Chondrocyte (in vitro differentiated cells): ENCODE data around the gene PDZD7. TPM values are rescaled to one million over a fixed set of nuclear protein-coding genes. Genes with fewer than 3 reads are reported as not detected.

Experiments used
- DNase-seq: peaks from one replicate; pipeline ENCODE4 v3.0.0; 2021; ENCODE audit warnings: mixed read lengths, low spot score
- H3K27ac Mint-ChIP-seq: one replicate; pipeline ENCODE4 v1.8.0; 2021; ENCODE audit warnings: mild to moderate bottlenecking, moderate library complexity, mixed read lengths; ENCODE audit not compliant: unreplicated experiment
- H3K27me3 Mint-ChIP-seq: 2 replicates; pipeline ENCODE4 v1.8.0; 2021; ENCODE audit warnings: low read depth, mixed read lengths
- H3K36me3 Mint-ChIP-seq: 2 replicates; pipeline ENCODE4 v1.8.0; 2021; ENCODE audit warnings: low read depth, mixed read lengths
- H3K4me1 Mint-ChIP-seq: 2 replicates; pipeline ENCODE4 v1.8.0; 2021; ENCODE audit warnings: low read depth, mild to moderate bottlenecking, mixed read lengths
- H3K4me3 Mint-ChIP-seq: one replicate; pipeline ENCODE4 v1.8.0; 2021; ENCODE audit warnings: mild to moderate bottlenecking, moderate library complexity, mixed read lengths; ENCODE audit not compliant: unreplicated experiment
- H3K9me3 Mint-ChIP-seq: 2 replicates; pipeline ENCODE4 v1.8.0; 2021; ENCODE audit warnings: low read depth, mixed read lengths
- total RNA-seq: library from RNA; stranded (reverse); gene quantifications from 3 replicates; pipeline ENCODE4 v1.2.1, GENCODE V29; 2021
- TF ChIP-seq, protein P1 (sequence below): fragments of 200-600 bp; sonication (generic); IDR thresholded peaks from 2 replicates; pipeline ENCODE4 v1.5.0; 2021; ENCODE audit warnings: antibody characterized with exemption, mild to moderate bottlenecking, moderate library complexity

Gene PDZD7
- total RNA-seq, 1 donor from 2014 or later, result 1.8 TPM

DNA sequence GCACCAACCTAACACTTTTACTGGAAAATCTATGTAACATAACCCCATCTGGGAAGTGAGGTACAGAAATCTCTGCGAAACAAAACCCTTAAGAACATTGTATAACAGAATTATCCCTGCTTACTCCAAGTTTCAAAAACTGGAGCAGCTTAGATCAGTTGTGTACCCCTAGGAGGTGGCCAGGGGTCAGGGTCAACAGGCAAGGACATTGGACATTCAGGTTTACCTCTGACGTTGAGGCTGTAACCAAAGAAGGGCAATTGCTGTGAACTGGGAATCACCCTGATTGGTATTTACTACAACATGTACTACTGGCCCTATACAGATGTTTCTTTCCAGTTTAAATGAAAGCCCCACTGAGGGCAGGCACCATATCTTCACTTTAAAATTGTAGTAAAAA, 13.2 kb upstream of the PDZD7 start:
- peaks cover 26% of the 10 kb centered on the region for H3K4me1 Mint-ChIP-seq
- H3K9me3 Mint-ChIP-seq, result no peaks in the 10 kb centered on the region
- no peak overlapping the region for H3K4me3 Mint-ChIP-seq
- TF ChIP-seq, protein P1, sequence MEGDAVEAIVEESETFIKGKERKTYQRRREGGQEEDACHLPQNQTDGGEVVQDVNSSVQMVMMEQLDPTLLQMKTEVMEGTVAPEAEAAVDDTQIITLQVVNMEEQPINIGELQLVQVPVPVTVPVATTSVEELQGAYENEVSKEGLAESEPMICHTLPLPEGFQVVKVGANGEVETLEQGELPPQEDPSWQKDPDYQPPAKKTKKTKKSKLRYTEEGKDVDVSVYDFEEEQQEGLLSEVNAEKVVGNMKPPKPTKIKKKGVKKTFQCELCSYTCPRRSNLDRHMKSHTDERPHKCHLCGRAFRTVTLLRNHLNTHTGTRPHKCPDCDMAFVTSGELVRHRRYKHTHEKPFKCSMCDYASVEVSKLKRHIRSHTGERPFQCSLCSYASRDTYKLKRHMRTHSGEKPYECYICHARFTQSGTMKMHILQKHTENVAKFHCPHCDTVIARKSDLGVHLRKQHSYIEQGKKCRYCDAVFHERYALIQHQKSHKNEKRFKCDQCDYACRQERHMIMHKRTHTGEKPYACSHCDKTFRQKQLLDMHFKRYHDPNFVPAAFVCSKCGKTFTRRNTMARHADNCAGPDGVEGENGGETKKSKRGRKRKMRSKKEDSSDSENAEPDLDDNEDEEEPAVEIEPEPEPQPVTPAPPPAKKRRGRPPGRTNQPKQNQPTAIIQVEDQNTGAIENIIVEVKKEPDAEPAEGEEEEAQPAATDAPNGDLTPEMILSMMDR, result no peak
- peaks cover 21% of the 10 kb centered on the region for H3K27me3 Mint-ChIP-seq
- no peak overlapping the region for H3K27ac Mint-ChIP-seq
- peaks cover 2% of the 10 kb centered on the region for H3K36me3 Mint-ChIP-seq
- no peak for DNase-seq

DNA sequence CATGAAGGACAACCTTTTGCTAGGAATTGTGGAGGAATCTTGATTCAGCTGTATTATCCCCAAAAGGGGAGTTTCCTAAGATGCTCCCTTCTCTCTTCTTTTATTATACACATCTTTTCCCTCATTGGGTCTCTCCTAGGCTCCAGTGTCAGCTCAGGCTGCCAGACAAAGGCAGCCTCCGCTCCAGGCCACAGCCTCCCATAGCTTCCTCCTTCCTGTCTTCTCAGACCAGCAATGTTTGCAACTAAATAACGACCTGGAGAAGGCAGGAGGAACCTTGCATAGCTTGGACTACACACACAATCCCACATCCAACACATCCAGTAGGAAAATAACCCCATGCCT, 12.4 kb upstream of the PDZD7 start:
- H3K27me3 Mint-ChIP-seq, result peaks cover 13% of the 10 kb centered on the region
- no peak for DNase-seq
- TF ChIP-seq, protein P1, result no peak
- H3K9me3 Mint-ChIP-seq, result no peaks in the 10 kb centered on the region
- peaks cover 26% of the 10 kb centered on the region for H3K4me1 Mint-ChIP-seq
- H3K4me3 Mint-ChIP-seq, result peak overlapping the region; percentile 88
- peaks cover 6% of the 10 kb centered on the region for H3K36me3 Mint-ChIP-seq
- peak overlapping the region; percentile 99 for H3K27ac Mint-ChIP-seq

- peaks cover 10% of the 10 kb centered on the region for H3K27me3 Mint-ChIP-seq
- peak; percentile 98 for DNase-seq
- H3K4me3 Mint-ChIP-seq, result peak overlapping the region; percentile 88
- no peaks in the 10 kb centered on the region for H3K9me3 Mint-ChIP-seq
- TF ChIP-seq, protein P1, result no peak
- H3K27ac Mint-ChIP-seq, result peak overlapping the region; percentile 99
- peaks cover 11% of the 10 kb centered on the region for H3K36me3 Mint-ChIP-seq
- peaks cover 26% of the 10 kb centered on the region for H3K4me1 Mint-ChIP-seq
Observed at GRCh38 chr10:101042667-101043362, 11.9 kb upstream of the PDZD7 start.

DNA sequence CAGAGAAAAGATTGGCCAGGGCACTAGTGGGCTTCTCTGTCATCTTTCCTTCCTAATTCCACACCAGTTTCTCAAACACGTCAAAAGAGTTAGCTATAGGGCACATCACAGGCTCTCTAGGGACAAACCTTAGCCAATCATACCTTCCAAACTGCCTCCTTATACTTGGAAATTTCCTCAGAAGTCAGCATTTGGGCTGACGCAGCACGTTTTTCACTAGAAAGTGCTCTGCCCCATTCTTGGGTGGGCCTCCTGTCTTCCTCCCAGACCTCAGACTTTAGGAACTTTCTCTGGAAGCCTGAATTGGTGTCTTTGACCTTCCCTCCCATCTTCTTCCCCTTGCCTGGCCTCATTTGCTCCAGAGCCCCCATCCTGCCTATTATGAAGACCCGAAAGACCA, 11.2 kb upstream of the PDZD7 start:
- DNase-seq, result no peak
- Mint-ChIP-seq H3K36me3 (peaks cover 15% of the 10 kb centered on the region), H3K9me3 (no peaks in the 10 kb centered on the region), H3K27me3 (peaks cover 8% of the 10 kb centered on the region), H3K4me3 (peak overlapping the region; percentile 88), H3K4me1 (peaks cover 26% of the 10 kb centered on the region), H3K27ac (peak overlapping the region; percentile 99)
- TF ChIP-seq, protein P1, result no peak

- TF ChIP-seq, protein P1, result peak; percentile 86
Observed at GRCh38 chr10:101041252-101041761, 10.4 kb upstream of the PDZD7 start.

More at GRCh38 chr10:101041252-101041761, 10.4 kb upstream of the PDZD7 start:
- Mint-ChIP-seq H3K4me3 (no peak overlapping the region), H3K27ac (peak overlapping the region; percentile 73), H3K4me1 (peaks cover 26% of the 10 kb centered on the region), H3K9me3 (no peaks in the 10 kb centered on the region), H3K36me3 (peaks cover 20% of the 10 kb centered on the region), H3K27me3 (peaks cover 2% of the 10 kb centered on the region)
- no peak for DNase-seq
